IPS-15b (cell line): Measurements from ENCODE around the gene EPHX1.
"Not testable (repeated sequence)": the region's sequence is repeated elsewhere in the genome, so short reads cannot be mapped to it uniquely, and the experiment has no call there.

Experiments used
- H3K27me3 ChIP-seq: one replicate; pipeline ENCODE4 v1.6.1; 2013; ENCODE audit warnings: low read length; ENCODE audit not compliant: control insufficient read depth, insufficient read depth
- H3K36me3 ChIP-seq: one replicate; pipeline ENCODE4 v1.6.1; 2013; ENCODE audit warnings: low read length; ENCODE audit not compliant: control insufficient read depth, insufficient read depth
- H3K4me1 ChIP-seq: one replicate; pipeline ENCODE4 v1.6.1; 2013; ENCODE audit warnings: mild to moderate bottlenecking, low read length; ENCODE audit not compliant: control insufficient read depth, insufficient read depth
- H3K4me3 ChIP-seq: one replicate; pipeline ENCODE4 v1.5.1; 2013; ENCODE audit warnings: low read depth, low read length
- H3K9ac ChIP-seq: one replicate; pipeline ENCODE4 v1.6.1; 2013; ENCODE audit warnings: low read depth, mild to moderate bottlenecking, low read length
- H3K9me3 ChIP-seq: one replicate; pipeline ENCODE4 v1.6.1; 2013; ENCODE audit warnings: mild to moderate bottlenecking, low read length; ENCODE audit not compliant: control insufficient read depth, insufficient read depth

Gene EPHX1

DNA sequence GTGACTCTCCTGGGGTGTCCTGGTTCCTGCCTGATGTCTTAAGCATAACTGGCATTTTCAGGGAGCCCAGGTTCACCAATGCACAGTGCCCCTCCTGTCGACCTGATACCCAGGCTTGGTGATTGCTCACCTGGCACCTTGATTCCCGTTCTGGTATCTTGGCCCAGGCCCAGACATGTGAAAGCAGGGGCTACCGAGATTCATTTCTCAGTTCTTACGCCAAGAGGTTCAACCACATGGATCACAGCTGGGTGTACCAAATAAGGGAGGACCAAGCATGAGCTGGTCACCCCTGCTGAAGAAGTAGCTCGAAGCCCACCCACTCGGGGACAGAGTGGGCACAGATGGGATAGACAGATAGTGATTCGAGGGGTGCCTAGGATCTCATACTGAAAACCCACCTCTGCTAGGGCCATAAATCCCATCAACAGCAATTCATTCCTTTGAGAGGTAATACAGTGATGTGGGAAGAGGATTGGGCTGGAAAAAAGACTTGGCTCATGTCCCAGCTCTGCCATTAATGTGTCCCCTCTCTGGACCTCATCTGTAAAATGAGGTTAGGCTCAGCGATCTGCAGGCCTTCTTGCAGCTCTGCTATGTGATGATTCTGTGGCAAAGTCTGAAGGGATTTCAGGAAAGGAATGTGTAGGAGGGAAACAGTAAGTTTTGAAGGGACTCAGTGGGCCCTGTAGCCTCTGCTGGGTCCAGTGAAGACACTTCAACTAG, 2.7 kb downstream of the EPHX1 start:
- no peaks in the 10 kb centered on the region for H3K9me3 ChIP-seq
- H3K9ac ChIP-seq: no peak overlapping the region
- peaks cover 7% of the 10 kb centered on the region for H3K36me3 ChIP-seq
- H3K4me3 ChIP-seq: no peak overlapping the region
- H3K4me1 ChIP-seq: peaks cover 20% of the 10 kb centered on the region
- peaks cover 7% of the 10 kb centered on the region for H3K27me3 ChIP-seq

DNA sequence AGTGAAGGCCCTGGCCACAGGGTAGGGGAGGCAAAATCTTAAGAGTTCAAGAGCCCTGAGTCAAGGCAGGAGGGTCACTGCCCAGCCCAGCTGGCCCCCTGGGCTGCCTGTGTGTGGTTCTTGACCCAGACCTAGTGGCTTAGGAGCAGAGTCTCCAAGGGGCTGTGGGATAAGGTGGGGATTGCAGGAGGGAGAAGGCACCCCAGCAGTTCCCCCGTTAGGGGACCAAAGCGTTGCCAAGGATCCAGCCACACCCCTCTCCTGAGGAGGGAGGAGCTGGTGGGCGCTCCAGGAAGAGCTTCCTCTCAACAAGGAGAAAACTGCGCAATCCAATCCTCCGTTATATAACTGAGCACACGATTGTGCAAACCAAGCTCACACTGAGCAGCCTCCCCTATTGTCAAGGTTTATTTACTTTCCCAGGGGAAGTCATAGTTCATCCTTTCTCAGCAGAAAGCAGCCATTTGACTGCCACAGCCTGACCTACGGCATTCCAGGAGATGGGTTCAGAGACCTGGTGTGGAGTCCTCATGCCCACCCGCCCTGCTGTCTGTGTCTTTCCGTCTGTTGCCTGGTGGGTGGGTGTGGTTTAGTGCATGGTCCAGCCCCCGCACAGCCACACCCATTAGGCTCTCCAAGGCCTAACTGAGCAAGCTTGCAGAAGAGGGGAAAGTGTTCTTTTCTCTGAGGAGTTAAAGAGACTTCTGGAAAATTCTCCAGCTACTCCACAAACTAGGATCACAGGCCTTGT, 3.5 kb downstream of the EPHX1 start:
- Histone ChIP-seq H3K9ac (no peak overlapping the region), H3K27me3 (peaks cover 5% of the 10 kb centered on the region), H3K9me3 (no peaks in the 10 kb centered on the region), H3K4me1 (peaks cover 27% of the 10 kb centered on the region), H3K36me3 (peaks cover 7% of the 10 kb centered on the region), H3K4me3 (no peak overlapping the region)

DNA sequence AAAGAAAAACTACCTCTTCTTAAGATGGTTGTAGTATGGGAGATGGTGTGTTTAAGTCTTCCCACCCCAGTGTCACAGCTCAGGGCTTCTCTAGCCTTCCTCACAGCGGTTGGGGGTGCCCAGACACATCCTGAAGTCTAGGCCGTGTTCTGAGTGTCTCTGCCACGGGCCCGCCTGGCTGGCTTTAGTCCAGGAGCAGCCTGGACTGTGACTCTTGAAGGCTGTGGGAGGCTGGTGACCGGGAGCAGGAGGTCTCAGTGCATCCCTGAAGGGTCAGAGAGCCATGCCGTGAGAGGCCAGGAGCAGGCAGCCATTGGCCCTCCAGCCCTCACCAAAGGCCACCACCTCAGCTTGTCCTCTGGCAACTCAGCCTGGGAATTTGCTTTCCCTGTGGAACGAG, 4.5 kb downstream of the EPHX1 start:
- Histone ChIP-seq H3K4me3 (no peak overlapping the region), H3K4me1 (peaks cover 29% of the 10 kb centered on the region), H3K9me3 (no peaks in the 10 kb centered on the region), H3K27me3 (no peaks in the 10 kb centered on the region), H3K9ac (no peak overlapping the region), H3K36me3 (peaks cover 7% of the 10 kb centered on the region)

DNA sequence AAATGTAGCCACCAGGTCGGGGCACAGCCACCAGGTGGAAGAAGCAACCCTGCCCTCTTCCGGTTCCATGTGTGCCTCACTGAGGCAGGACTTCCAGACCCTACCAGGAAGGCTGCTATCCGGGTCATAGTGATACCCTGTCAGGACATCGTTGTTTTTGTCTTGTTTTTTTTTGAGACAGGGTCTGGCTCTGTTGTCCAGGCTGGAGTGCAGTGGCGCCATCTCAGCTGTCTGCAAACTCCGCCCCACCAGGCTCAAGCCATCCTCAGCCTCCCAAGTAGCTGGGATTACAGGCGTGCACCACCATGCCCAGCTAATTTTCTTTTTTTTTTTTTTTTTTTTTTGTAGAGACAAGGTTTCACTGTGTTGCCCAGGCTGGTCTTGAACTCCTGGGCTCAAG, 5.2 kb downstream of the EPHX1 start:
- H3K4me1 ChIP-seq: peaks cover 29% of the 10 kb centered on the region
- H3K27me3 ChIP-seq, H3K36me3 ChIP-seq, H3K9me3 ChIP-seq, H3K9ac ChIP-seq, H3K4me3 ChIP-seq: not testable (repeated sequence)

DNA sequence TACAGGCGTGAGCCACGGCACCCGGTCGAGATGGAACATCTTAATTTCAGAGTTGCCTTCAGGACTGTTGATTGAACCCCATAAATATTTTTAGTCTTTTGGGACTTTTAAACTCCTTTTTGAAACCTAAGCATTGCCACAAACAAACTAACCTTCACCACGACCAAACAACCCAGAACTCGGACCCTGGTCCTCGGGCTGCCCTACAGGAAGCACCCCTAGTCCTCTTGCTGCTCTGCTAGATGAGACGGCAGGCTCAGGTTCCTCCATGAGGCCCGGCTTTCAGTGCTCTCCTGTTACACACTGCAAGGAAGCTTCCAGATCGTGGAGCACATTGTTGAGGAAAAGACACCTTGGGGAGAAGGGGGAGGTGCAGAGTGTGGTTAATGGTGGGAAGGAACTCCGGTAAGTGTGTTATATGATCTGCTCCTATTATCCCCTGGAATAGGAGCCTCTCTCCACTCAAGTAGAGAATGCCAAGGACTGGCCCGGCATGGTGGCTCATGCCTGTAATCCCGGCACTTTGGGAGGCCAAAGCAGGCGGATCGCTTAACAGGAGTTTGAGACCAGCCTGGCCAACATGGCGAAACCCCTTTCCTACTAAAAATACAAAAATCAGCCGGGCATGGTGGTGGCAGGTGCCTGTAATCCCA, 5.7 kb downstream of the EPHX1 start:
- Histone ChIP-seq H3K9ac (no peak overlapping the region), H3K27me3 (no peaks in the 10 kb centered on the region), H3K36me3 (peaks cover 7% of the 10 kb centered on the region), H3K4me3 (no peak overlapping the region), H3K4me1 (peaks cover 29% of the 10 kb centered on the region), H3K9me3 (no peaks in the 10 kb centered on the region)

DNA sequence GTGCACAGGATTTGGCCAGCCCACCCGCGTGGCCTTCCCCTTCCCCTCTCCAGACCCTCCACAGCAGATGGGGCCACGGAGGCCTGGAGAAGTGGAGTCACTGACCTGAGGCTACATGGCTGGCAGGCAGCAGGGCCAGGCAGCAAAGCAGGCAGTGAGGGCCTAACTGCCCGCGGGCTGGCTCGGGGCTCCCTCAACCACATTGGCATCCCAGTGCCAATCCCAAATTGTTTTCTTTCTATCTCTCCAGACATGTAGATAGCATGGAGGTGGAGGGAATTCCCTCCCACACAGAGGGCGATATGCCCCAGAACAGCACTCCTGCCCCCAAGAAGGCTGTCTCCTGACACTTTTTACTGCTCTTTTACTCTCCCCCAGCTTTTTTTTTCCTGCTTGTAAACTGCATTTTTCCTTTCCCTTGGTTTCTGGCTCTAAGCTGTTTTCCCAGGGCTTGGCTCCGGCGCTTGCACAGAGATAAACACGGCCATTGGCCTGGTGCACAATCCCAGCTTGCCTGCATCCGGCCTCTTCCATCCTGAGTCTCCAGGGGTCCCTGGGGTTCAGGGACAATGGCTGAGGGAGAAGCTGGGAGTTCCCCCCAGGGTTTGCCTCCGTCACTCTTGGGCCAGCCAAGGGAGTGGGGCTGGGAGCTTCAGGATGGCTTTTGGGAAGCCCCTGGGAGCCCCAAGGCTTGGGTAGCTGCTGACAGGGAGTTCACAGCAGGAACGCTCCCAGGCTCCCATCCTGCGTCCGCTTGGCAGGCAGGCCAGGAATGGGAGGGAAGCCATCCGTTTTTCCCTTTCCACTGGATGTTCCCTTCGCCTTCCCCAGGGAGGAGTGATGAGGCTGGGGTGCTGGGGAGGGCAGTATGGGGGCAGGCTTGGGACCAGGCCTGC, 7.0 kb downstream of the EPHX1 start:
- no peak overlapping the region for H3K4me3 ChIP-seq
- H3K9ac ChIP-seq: no peak overlapping the region
- H3K27me3 ChIP-seq: no peaks in the 10 kb centered on the region
- H3K36me3 ChIP-seq: peaks cover 7% of the 10 kb centered on the region
- H3K9me3 ChIP-seq: no peaks in the 10 kb centered on the region
- H3K4me1 ChIP-seq: peaks cover 24% of the 10 kb centered on the region

DNA sequence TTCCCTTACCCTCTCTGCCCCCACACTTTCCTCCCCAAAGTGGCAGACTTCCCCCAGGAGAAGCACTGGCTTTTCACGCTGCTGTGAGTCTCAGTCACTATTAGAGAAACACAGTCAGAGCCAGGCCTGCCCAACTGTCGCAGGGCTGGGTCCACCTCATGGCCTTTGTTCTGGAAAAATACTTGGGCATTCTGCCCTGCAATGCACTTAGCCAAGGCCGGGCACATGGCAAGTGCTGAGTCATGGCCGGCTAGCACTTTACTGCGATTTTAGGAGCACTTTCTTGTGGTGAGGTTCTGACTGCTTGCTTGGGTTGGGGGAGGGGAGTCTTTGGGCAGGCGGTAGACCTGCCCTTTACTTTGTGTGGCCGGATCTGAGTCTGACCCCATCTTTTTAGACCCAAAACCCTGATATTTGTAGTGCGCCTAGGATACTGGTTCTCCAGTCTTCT, 7.7 kb downstream of the EPHX1 start:
- Histone ChIP-seq H3K4me1 (peaks cover 24% of the 10 kb centered on the region), H3K9me3 (no peaks in the 10 kb centered on the region), H3K9ac (no peak overlapping the region)

DNA sequence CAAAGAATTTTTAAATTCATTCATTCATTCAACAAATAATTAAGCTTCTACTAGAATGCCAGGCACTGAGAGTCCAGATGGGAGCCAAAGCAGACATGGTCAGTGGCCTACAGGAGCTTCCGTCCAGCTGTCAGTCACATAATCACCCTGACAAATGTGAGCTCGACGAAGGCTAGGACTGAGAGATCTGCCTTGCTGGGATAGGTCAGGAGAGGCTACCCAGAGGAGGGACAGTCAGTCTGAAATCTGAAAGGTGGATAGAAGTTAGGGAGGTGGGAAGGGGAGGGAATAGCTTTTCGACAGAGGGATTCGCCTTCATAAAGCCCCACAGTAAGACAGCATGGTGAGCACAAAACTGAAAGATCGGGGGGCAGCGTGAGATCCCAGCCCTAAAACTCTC, 8.3 kb downstream of the EPHX1 start:
- no peak overlapping the region for H3K9ac ChIP-seq
- H3K36me3 ChIP-seq: no peaks in the 10 kb centered on the region
- H3K4me1 ChIP-seq: peaks cover 24% of the 10 kb centered on the region
- H3K4me3 ChIP-seq: no peak overlapping the region
- H3K9me3 ChIP-seq: no peaks in the 10 kb centered on the region
- H3K27me3 ChIP-seq: no peaks in the 10 kb centered on the region

More for the DNA sequence above, 7.7 kb downstream of the EPHX1 start:
- Histone ChIP-seq H3K27me3 (no peaks in the 10 kb centered on the region), H3K36me3 (peaks cover 2% of the 10 kb centered on the region), H3K4me3 (no peak overlapping the region)

DNA sequence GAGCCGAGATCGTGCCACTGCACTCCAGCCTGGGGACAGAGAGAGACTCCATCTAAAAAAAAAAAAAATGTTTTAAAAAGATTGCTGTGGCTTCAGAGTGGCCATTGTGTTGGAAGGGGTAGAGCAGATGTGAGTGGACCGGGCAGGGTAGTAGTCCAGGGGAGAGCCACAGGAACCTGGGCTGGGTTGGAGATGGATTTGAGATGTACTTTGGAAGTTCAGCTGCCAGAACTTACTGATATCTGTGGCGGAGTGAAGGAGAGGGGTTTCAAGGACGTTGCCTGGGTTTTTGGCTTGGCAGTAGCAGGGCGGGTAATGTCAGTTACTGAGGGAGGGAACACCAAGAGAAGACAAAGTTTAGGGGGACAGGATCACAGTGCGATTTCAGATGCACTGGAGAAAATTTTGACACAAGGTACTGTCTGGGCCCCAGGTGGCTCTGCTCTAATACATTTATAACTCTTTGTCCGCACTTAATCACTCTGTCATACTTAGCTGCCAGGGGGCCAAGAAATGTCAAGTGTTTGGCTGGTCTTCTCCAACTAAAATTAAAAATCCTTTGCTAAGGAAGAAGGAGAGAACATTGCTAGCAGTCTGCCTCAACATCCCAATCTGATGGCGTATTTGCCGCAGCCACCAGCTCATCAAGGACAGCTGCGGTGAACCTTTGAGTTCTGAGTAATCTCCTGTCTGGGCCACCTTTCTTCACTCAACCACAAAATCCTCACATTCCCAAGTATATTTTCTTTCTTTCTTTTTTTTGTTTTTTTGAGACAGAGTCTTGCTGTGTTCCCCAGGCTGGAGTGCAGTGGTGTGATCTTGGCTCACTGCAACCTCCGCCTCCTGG, 9.6 kb downstream of the EPHX1 start:
- no peak overlapping the region for H3K4me3 ChIP-seq
- H3K27me3 ChIP-seq: no peaks in the 10 kb centered on the region
- H3K9me3 ChIP-seq: no peaks in the 10 kb centered on the region
- peaks cover 20% of the 10 kb centered on the region for H3K4me1 ChIP-seq
- H3K36me3 ChIP-seq: no peaks in the 10 kb centered on the region
- H3K9ac ChIP-seq: no peak overlapping the region

DNA sequence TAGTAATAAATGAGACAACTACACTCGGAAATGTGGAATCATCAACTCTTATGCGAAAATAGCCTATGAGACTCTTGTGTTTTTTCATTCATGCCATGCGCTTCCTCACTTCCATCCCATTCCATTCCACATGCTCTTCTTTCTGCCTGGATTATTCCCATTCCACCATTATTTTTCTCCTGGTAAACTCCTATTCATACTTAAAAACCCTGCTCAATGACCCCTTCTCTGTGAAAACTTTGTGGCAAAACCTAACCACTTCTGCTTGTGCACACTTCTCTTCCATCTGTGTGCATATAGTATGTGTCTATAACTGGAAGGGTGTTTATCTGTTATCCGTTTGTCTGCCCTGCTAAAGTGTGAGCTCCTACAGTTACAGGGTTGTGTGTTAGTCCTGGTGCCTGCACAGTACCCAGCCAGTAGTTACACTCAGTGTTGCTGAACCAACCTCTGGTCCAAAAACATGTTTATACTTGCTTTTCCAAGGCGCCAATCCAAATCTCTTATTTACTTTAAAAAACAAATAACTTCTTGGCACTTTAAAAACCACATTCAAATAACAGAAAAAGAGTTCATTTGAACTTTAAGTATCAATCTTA, 10.7 kb downstream of the EPHX1 start:
- Histone ChIP-seq H3K9ac (no peak overlapping the region), H3K9me3 (no peaks in the 10 kb centered on the region), H3K4me3 (no peak overlapping the region), H3K27me3 (no peaks in the 10 kb centered on the region), H3K36me3 (peaks cover under 1% of the 10 kb centered on the region), H3K4me1 (peaks cover 20% of the 10 kb centered on the region)
